ENCODE results near the gene NCEH1.

NCEH1 gene

GRCh38 chr3:172635588-172635987 lies 75.3 kb downstream of the NCEH1 start:
- Histone ChIP-seq H3K4me3 (ENCODE audit: low read depth, low read length) (no peak overlapping the region), H3K27me3 (replicated peaks) (no peaks in the 10 kb centered on the region), H3K36me3 (replicated peaks) (peaks cover 5% of the 10 kb centered on the region), H3K27ac (no peak overlapping the region)
- no peak for DNase-seq
- TF ChIP-seq CTCF (IDR thresholded peaks at IDR 0.05; ENCODE audit: low read depth, low read length, missing control alignments) = no peak
- in situ Hi-C loops (cut with HindIII; ENCODE audit: low pct_ligation_motif_present, low sequenced_read_pairs) = no loop called here

- H3K27me3 ChIP-seq (replicated peaks) = no peaks in the 10 kb centered on the region
- in situ Hi-C loops (cut with HindIII; ENCODE audit: low pct_ligation_motif_present, low sequenced_read_pairs) = no loop called here
- no peak for TF ChIP-seq CTCF (IDR thresholded peaks at IDR 0.05; ENCODE audit: low read depth, low read length, missing control alignments)
- no peak overlapping the region for H3K27ac ChIP-seq
- H3K4me3 ChIP-seq (ENCODE audit: low read depth, low read length) = no peak overlapping the region
- peaks cover 5% of the 10 kb centered on the region for H3K36me3 ChIP-seq (replicated peaks)
- no peak for DNase-seq
Observed at GRCh38 chr3:172634948-172635347, 75.9 kb downstream of the NCEH1 start.

- no peak for TF ChIP-seq CTCF (IDR thresholded peaks at IDR 0.05; ENCODE audit: low read depth, low read length, missing control alignments)
- no peak overlapping the region for H3K27ac ChIP-seq
- DNase-seq = no peak
Observed at GRCh38 chr3:172630316-172630715, 80.6 kb downstream of the NCEH1 start.

GRCh38 chr3:172629470-172629869 lies 81.4 kb downstream of the NCEH1 start:
- peak; percentile 49 for DNase-seq
- Histone ChIP-seq H3K27me3 (replicated peaks) (no peaks in the 10 kb centered on the region), H3K36me3 (replicated peaks) (peaks cover 1% of the 10 kb centered on the region), H3K4me3 (ENCODE audit: low read depth, low read length) (no peak overlapping the region), H3K27ac (peak overlapping the region; percentile 25)
- in situ Hi-C loops (cut with HindIII; ENCODE audit: low pct_ligation_motif_present, low sequenced_read_pairs) = no loop called here
- TF ChIP-seq CTCF (IDR thresholded peaks at IDR 0.05; ENCODE audit: low read depth, low read length, missing control alignments) = no peak

More at GRCh38 chr3:172630316-172630715, 80.6 kb downstream of the NCEH1 start:
- Histone ChIP-seq H3K27me3 (replicated peaks) (no peaks in the 10 kb centered on the region), H3K36me3 (replicated peaks) (peaks cover 3% of the 10 kb centered on the region), H3K4me3 (ENCODE audit: low read depth, low read length) (no peak overlapping the region)
- in situ Hi-C loops (cut with HindIII; ENCODE audit: low pct_ligation_motif_present, low sequenced_read_pairs) = no loop called here

GRCh38 chr3:172627057-172627809 lies 83.6 kb downstream of the NCEH1 start:
- no peaks in the 10 kb centered on the region for H3K36me3 ChIP-seq (replicated peaks)
- no peak for TF ChIP-seq CTCF (IDR thresholded peaks at IDR 0.05; ENCODE audit: low read depth, low read length, missing control alignments)
- no peak for DNase-seq
- in situ Hi-C loops (cut with HindIII; ENCODE audit: low pct_ligation_motif_present, low sequenced_read_pairs) = no loop called here
- H3K27ac ChIP-seq = peak overlapping the region; percentile 50
- H3K4me3 ChIP-seq (ENCODE audit: low read depth, low read length) = no peak overlapping the region
- no peaks in the 10 kb centered on the region for H3K27me3 ChIP-seq (replicated peaks)

Data from brain microvascular endothelial cell (primary cell).